Type B pancreatic cell (in vitro differentiated cells): ENCODE data around the gene ITGB1. TPM values are rescaled to one million over a fixed set of nuclear protein-coding genes. Genes with fewer than 3 reads are reported as not detected.
A peak's percentile ranks its signal among the peaks of the same experiment; 100 is the strongest.

Experiments
- DNase-seq: peaks from one replicate; pipeline ENCODE4 v3.0.0; 2021; ENCODE audit warnings: mixed read lengths; ENCODE audit not compliant: unreplicated experiment; ENCODE audit errors: extremely low spot score
- H3K27ac Mint-ChIP-seq: 2 replicates; pipeline ENCODE4 v1.8.0; 2021; ENCODE audit warnings: mild to moderate bottlenecking, mixed read lengths
- H3K27me3 Mint-ChIP-seq: 2 replicates; pipeline ENCODE4 v1.8.0; 2021; ENCODE audit warnings: mixed read lengths
- H3K36me3 Mint-ChIP-seq: 2 replicates; pipeline ENCODE4 v1.8.0; 2021; ENCODE audit warnings: mixed read lengths
- H3K4me1 Mint-ChIP-seq: one replicate; pipeline ENCODE4 v1.8.0; 2021; ENCODE audit warnings: mixed read lengths; ENCODE audit not compliant: unreplicated experiment
- H3K4me3 Mint-ChIP-seq: 2 replicates; pipeline ENCODE4 v1.8.0; 2021; ENCODE audit warnings: mild to moderate bottlenecking, mixed read lengths
- H3K9me3 Mint-ChIP-seq: 2 replicates; pipeline ENCODE4 v1.8.0; 2021; ENCODE audit warnings: mixed read lengths
- total RNA-seq: library from RNA; stranded (reverse); gene quantifications from 2 replicates; pipeline ENCODE4 v1.2.1, GENCODE V29; 2021; ENCODE audit warnings: low replicate concordance
- TF ChIP-seq, protein P1 (sequence below): fragments of 200-600 bp; sonication (generic); conservative IDR thresholded peaks from 2 replicates; pipeline ENCODE4 v1.5.0; 2021; ENCODE audit warnings: antibody characterized with exemption, mild to moderate bottlenecking

Gene ITGB1
- total RNA-seq, 1 donor from 2014 or later = 240 TPM

DNA sequence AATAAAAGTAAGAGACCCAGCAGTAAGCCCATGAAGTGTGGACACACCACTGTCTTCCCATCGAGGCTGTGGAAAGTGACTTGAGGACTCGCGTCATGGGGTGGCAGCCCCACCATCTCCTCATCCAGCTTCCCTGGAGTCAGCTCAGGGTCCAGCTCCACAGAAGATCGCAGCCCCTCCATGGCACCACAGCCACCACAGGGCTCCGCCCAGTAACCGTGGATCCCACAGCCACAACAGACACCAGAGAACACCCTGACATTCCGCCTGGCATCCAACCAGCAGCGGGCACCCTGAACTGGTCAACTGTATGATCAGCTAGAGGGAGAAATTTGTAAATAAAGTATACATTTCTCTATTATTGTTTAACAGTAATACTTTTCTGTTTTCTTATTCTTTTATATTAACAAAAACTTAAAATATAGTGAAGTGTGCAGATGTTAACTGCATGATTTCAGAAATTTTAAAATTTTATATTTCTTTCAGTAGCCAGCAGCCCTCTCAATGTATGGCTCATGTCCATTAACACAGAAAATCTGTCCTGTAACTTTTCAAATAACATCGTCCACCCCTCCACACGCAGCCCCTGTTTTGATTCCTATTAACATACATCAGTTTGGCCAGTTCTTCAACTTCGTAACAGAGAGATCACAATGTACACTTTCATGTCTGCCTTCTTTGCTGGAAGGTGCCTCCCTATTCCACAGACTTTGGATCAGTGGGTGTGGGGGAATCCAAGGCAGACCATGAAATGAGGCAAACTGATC lies 69.7 kb downstream of the ITGB1 start:
- Mint-ChIP-seq H3K9me3 (no peaks in the 10 kb centered on the region), H3K27me3 (no peaks in the 10 kb centered on the region), H3K4me1 (no peaks in the 10 kb centered on the region), H3K4me3 (no peak overlapping the region), H3K27ac (no peak overlapping the region), H3K36me3 (no peaks in the 10 kb centered on the region)
- TF ChIP-seq, protein P1, sequence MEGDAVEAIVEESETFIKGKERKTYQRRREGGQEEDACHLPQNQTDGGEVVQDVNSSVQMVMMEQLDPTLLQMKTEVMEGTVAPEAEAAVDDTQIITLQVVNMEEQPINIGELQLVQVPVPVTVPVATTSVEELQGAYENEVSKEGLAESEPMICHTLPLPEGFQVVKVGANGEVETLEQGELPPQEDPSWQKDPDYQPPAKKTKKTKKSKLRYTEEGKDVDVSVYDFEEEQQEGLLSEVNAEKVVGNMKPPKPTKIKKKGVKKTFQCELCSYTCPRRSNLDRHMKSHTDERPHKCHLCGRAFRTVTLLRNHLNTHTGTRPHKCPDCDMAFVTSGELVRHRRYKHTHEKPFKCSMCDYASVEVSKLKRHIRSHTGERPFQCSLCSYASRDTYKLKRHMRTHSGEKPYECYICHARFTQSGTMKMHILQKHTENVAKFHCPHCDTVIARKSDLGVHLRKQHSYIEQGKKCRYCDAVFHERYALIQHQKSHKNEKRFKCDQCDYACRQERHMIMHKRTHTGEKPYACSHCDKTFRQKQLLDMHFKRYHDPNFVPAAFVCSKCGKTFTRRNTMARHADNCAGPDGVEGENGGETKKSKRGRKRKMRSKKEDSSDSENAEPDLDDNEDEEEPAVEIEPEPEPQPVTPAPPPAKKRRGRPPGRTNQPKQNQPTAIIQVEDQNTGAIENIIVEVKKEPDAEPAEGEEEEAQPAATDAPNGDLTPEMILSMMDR = no peak
- DNase-seq = no peak

DNA sequence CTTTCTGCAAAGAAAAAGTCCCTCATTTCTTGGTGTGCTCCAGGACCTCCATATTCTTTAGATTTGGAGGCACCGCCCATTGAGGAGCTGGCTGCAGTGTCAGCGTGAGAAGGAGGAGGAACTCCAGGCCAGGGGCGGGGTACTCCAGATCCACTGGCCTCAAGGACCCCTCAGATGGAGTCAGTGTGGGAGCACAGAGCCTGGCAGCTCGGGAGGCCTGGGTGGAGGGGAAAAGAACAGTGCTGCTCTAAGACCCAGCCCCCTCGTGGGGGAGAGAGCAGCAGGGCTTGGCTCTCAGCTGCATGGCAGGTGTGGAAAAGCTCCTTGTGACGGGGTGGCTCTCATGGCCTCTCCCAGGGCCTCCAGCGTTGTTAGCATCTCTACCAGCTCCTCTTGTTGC lies 70.5 kb downstream of the ITGB1 start:
- no peak overlapping the region for H3K4me3 Mint-ChIP-seq
- H3K4me1 Mint-ChIP-seq = no peaks in the 10 kb centered on the region
- DNase-seq = no peak
- TF ChIP-seq, protein P1 = no peak
- no peaks in the 10 kb centered on the region for H3K36me3 Mint-ChIP-seq
- H3K27ac Mint-ChIP-seq = no peak overlapping the region
- no peaks in the 10 kb centered on the region for H3K27me3 Mint-ChIP-seq
- no peaks in the 10 kb centered on the region for H3K9me3 Mint-ChIP-seq

DNA sequence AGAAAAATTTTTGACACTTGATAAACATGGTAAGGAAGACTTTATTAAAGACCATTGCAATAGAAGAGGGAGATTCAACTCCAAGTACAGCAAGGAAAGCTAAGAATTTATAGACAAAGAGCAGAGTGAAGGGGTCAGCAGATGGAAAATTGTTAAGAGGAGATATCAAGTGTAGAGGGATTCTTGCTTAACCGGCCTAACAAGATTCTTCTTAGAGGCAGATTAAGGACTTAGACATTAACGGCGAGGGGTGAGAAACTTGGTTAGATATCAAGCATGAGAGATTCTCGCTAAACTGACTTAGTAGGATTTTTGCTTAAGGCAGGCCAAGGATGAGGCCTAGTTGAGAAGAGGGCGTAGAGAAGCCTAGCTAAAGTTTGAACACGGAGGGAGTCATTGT lies 76.0 kb downstream of the ITGB1 start:
- no peak for DNase-seq
- no peaks in the 10 kb centered on the region for H3K27me3 Mint-ChIP-seq
- peak overlapping the region; percentile 89 for H3K27ac Mint-ChIP-seq
- H3K4me1 Mint-ChIP-seq = peaks cover 4% of the 10 kb centered on the region
- no peaks in the 10 kb centered on the region for H3K36me3 Mint-ChIP-seq
- TF ChIP-seq, protein P1 = no peak
- H3K4me3 Mint-ChIP-seq = peak overlapping the region; percentile 66
- H3K9me3 Mint-ChIP-seq = peaks cover 6% of the 10 kb centered on the region

DNA sequence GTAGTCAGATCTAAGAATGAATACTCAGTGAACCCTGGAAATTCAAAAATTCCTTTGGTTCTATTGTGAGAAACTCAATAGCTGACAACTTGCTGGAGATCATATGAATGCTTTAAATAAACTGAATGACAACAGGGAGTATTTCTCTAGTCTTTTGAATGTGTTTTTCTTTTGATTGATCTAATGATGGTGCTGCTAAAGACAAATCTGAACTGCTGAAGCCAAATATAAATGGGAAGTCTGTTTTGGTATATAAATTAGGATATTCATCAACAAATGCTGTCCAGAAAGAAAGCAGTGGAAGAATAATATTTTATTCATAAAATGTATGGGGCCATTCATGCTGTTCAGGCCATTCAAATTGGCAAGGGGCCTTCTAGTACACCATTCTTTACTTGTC lies 79.4 kb downstream of the ITGB1 start:
- H3K4me3 Mint-ChIP-seq = no peak overlapping the region
- H3K27ac Mint-ChIP-seq = no peak overlapping the region
- H3K4me1 Mint-ChIP-seq = peaks cover 4% of the 10 kb centered on the region
- H3K9me3 Mint-ChIP-seq = peaks cover 6% of the 10 kb centered on the region
- TF ChIP-seq, protein P1 = no peak
- H3K27me3 Mint-ChIP-seq = no peaks in the 10 kb centered on the region
- no peaks in the 10 kb centered on the region for H3K36me3 Mint-ChIP-seq
- DNase-seq = no peak

DNA sequence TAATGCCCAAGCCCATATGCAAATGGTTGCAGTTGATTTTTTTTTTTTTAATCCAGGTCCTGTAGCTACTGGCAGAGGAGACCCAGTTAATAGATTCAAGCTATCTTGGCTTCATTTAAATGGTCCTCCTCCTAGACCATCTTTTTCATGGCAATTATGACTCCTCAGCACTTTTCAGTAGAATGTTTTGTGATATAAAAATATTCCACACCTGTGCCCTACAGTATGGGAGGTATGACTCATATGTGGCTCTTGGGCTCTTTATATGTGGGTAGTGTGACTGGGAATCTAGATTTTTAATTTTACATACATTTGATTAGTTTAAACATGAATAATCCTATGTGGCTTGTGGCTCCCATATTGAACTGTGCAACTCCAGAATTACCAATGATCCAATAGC lies 80.1 kb downstream of the ITGB1 start:
- Mint-ChIP-seq H3K4me1 (peaks cover 4% of the 10 kb centered on the region), H3K9me3 (peaks cover 6% of the 10 kb centered on the region), H3K27ac (no peak overlapping the region), H3K36me3 (no peaks in the 10 kb centered on the region), H3K4me3 (no peak overlapping the region), H3K27me3 (no peaks in the 10 kb centered on the region)
- DNase-seq = no peak
- TF ChIP-seq, protein P1 = no peak

DNA sequence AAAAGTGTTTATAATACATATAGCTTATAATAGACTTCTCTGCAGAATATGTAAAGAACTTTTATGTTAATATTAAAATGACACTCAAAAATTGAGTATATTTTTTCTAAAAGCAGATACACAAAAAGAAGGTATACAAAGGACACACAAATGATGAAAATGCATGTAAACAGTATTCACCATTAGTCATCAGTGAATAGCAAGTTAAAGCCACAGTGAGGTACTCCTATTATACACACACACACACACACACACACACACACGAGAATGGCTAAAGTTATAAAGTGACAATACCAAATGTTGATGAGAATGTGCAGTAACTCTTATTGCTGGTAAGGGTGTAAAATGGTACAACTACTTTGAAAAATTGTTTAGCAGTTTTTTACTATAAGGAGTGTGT lies 92.9 kb downstream of the ITGB1 start:
- Mint-ChIP-seq H3K9me3 (no peaks in the 10 kb centered on the region), H3K4me3 (no peak overlapping the region), H3K4me1 (no peaks in the 10 kb centered on the region), H3K36me3 (no peaks in the 10 kb centered on the region), H3K27ac (no peak overlapping the region), H3K27me3 (no peaks in the 10 kb centered on the region)
- DNase-seq = no peak
- TF ChIP-seq, protein P1 = no peak
